Measurements from ENCODE around the gene THADA.

Gene THADA

GRCh38 chr2:43391201-43391877, 204.5 kb downstream of the THADA start:
- H3K36me3 ChIP-seq (replicated peaks; ENCODE audit: low read depth, low read length): peaks cover 20% of the 10 kb centered on the region
- peaks cover 61% of the 10 kb centered on the region for H3K4me1 ChIP-seq (ENCODE audit: low read length)
- H3K9ac ChIP-seq (ENCODE audit: low read length): peak overlapping the region; percentile 49; the same call in 1 of the 2 replicates
- TF ChIP-seq CTCF (IDR thresholded peaks at IDR 0.05; ENCODE audit: low read depth, low read length) (no peak), EZH2phosphoT487 (IDR thresholded peaks at IDR 0.05; ENCODE audit: low read depth) (no peak)
- peaks cover 19% of the 10 kb centered on the region; the same call in 1 of the 2 replicates for H3K79me2 ChIP-seq (ENCODE audit: low read length)
- no peaks in the 10 kb centered on the region for H4K20me1 ChIP-seq (ENCODE audit: insufficient read depth, low read length)
- peak overlapping the region; percentile 17; the same call in 1 of the 2 replicates for H3K4me3 ChIP-seq (ENCODE audit: low read length)
- H3K4me2 ChIP-seq (ENCODE audit: low read length): peak overlapping the region; percentile 62
- peak overlapping the region; percentile 72 for H3K27ac ChIP-seq (ENCODE audit: low read length)
- no peaks in the 10 kb centered on the region for H3K9me3 ChIP-seq (ENCODE audit: insufficient read depth, low read length)
- no peak overlapping the region for H2AFZ ChIP-seq (ENCODE audit: low read depth, low read length)
- no peaks in the 10 kb centered on the region for H3K27me3 ChIP-seq (ENCODE audit: low read depth, low read length)

GRCh38 chr2:43389581-43390466, 206.0 kb downstream of the THADA start:
- Histone ChIP-seq H3K9ac (ENCODE audit: low read length) (no peak overlapping the region), H3K4me1 (ENCODE audit: low read length) (peaks cover 77% of the 10 kb centered on the region), H4K20me1 (ENCODE audit: insufficient read depth, low read length) (no peaks in the 10 kb centered on the region), H3K36me3 (replicated peaks; ENCODE audit: low read depth, low read length) (peaks cover 12% of the 10 kb centered on the region), H3K79me2 (ENCODE audit: low read length) (peaks cover 19% of the 10 kb centered on the region; the same call in 1 of the 2 replicates), H3K27ac (ENCODE audit: low read length) (peak overlapping the region; percentile 24; the same call in 1 of the 2 replicates), H3K9me3 (ENCODE audit: insufficient read depth, low read length) (no peaks in the 10 kb centered on the region), H3K4me2 (ENCODE audit: low read length) (no peak overlapping the region), H3K4me3 (ENCODE audit: low read length) (no peak overlapping the region), H2AFZ (ENCODE audit: low read depth, low read length) (no peak overlapping the region), H3K27me3 (ENCODE audit: low read depth, low read length) (no peaks in the 10 kb centered on the region)
- no peak for TF ChIP-seq CTCF (IDR thresholded peaks at IDR 0.05; ENCODE audit: low read depth, low read length)
- TF ChIP-seq EZH2phosphoT487 (IDR thresholded peaks at IDR 0.05; ENCODE audit: low read depth): no peak

DNA sequence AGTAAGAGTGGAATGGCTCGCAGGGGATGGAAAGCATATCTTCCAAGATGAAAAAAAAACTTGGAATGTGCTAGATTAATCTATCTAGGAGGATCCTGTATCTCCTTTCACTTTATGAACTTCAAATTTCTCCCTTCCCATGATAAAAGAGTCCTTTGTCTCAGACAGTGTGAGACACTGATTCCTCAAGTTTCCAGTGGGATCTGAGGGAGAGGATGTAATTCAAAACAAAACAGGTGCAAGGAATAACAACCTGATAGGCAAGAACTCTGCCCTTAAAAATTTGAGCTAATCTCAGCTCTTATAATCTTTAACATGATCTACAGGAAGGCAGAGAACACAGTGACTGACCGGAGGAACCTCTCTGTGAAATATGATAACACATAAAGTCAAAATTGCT, 207.5 kb downstream of the THADA start:
- H4K20me1 ChIP-seq (ENCODE audit: insufficient read depth, low read length): no peaks in the 10 kb centered on the region
- peaks cover 89% of the 10 kb centered on the region for H3K4me1 ChIP-seq (ENCODE audit: low read length)
- no peak overlapping the region for H2AFZ ChIP-seq (ENCODE audit: low read depth, low read length)
- H3K4me3 ChIP-seq (ENCODE audit: low read length): peak overlapping the region; percentile 67; the same call in 1 of the 2 replicates
- H3K79me2 ChIP-seq (ENCODE audit: low read length): peaks cover 19% of the 10 kb centered on the region; the same call in 1 of the 2 replicates
- H3K27ac ChIP-seq (ENCODE audit: low read length): peak overlapping the region; percentile 95
- no peaks in the 10 kb centered on the region for H3K9me3 ChIP-seq (ENCODE audit: insufficient read depth, low read length)
- peak overlapping the region; percentile 87; the same call in 1 of the 2 replicates for H3K4me2 ChIP-seq (ENCODE audit: low read length)
- peak overlapping the region; percentile 77; the same call in 1 of the 2 replicates for H3K9ac ChIP-seq (ENCODE audit: low read length)
- no peak for TF ChIP-seq CTCF (IDR thresholded peaks at IDR 0.05; ENCODE audit: low read depth, low read length)
- no peak for TF ChIP-seq EZH2phosphoT487 (IDR thresholded peaks at IDR 0.05; ENCODE audit: low read depth)
- no peaks in the 10 kb centered on the region for H3K27me3 ChIP-seq (ENCODE audit: low read depth, low read length)
- peaks cover 10% of the 10 kb centered on the region for H3K36me3 ChIP-seq (replicated peaks; ENCODE audit: low read depth, low read length)
